PC-3 (cell line): ENCODE results near the gene CIB2.

Experiments used
- EZH2 ChIP-seq: fragments of 300-600 bp; sonication (generic); IDR thresholded peaks from one replicate; pipeline ENCODE4 v1.6.1; 2017; ENCODE audit warnings: antibody characterized with exemption, mild to moderate bottlenecking, low read length; ENCODE audit not compliant: unreplicated experiment
- TF ChIP-seq, protein P1 (sequence below): fragments of 300-600 bp; sonication (generic); conservative IDR thresholded peaks from 2 replicates; pipeline ENCODE4 v1.5.1; 2017; ENCODE audit warnings: antibody characterized with exemption, low read depth, mild to moderate bottlenecking, low read length

DNA sequence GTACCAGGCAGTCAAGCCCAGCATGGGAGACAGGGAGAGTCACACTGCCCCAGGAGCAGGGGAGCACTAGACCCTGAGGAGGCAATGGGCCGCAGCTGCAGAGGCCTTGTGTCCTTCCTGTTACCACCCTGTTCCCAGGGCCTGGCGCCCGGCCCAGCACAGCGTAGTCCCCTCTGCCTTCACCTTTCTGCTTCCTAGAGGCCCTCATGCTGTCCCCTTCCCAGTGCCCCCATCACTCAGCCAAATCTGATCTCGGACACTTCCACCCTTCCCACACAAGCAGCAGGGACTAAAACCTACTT is 46.8 kb downstream of the CIB2 start:
- TF ChIP-seq, protein P1, sequence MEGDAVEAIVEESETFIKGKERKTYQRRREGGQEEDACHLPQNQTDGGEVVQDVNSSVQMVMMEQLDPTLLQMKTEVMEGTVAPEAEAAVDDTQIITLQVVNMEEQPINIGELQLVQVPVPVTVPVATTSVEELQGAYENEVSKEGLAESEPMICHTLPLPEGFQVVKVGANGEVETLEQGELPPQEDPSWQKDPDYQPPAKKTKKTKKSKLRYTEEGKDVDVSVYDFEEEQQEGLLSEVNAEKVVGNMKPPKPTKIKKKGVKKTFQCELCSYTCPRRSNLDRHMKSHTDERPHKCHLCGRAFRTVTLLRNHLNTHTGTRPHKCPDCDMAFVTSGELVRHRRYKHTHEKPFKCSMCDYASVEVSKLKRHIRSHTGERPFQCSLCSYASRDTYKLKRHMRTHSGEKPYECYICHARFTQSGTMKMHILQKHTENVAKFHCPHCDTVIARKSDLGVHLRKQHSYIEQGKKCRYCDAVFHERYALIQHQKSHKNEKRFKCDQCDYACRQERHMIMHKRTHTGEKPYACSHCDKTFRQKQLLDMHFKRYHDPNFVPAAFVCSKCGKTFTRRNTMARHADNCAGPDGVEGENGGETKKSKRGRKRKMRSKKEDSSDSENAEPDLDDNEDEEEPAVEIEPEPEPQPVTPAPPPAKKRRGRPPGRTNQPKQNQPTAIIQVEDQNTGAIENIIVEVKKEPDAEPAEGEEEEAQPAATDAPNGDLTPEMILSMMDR = no peak
- TF ChIP-seq EZH2 = no peak
